Mesothelial cell of epicardium (in vitro differentiated cells): ENCODE measurements around the gene NAA30. TPM values are rescaled to one million over a fixed set of nuclear protein-coding genes. Genes with fewer than 3 reads are reported as not detected.
"Not testable (repeated sequence)": the region's sequence is repeated elsewhere in the genome, so short reads cannot be mapped to it uniquely, and the experiment has no call there.

ENCODE experiments used
- DNase-seq, 2 experiments: peaks; one replicate each; pipeline ENCODE4 v3.0.0; 2021; ENCODE audit warnings: low spot score in 2 of 2; ENCODE audit not compliant: unreplicated experiment in 2 of 2
- H3K27ac Mint-ChIP-seq: 2 replicates; pipeline ENCODE4 v1.8.0; 2021; ENCODE audit warnings: mixed read lengths
- H3K27me3 Mint-ChIP-seq: 2 replicates; pipeline ENCODE4 v1.8.0; 2021; ENCODE audit warnings: low read depth, mixed read lengths
- H3K36me3 Mint-ChIP-seq: 2 replicates; pipeline ENCODE4 v1.8.0; 2021; ENCODE audit warnings: mixed read lengths
- H3K4me1 Mint-ChIP-seq: 2 replicates; pipeline ENCODE4 v1.8.0; 2021; ENCODE audit warnings: mixed read lengths
- H3K4me3 Mint-ChIP-seq: 2 replicates; pipeline ENCODE4 v1.8.0; 2021; ENCODE audit warnings: mild to moderate bottlenecking, moderate library complexity, mixed read lengths
- H3K9me3 Mint-ChIP-seq: 2 replicates; pipeline ENCODE4 v1.8.0; 2021; ENCODE audit warnings: mixed read lengths
- CTCF ChIP-seq: fragments of 200-600 bp; sonication (generic); IDR thresholded peaks from one replicate; pipeline ENCODE4 v1.5.0; 2021; ENCODE audit warnings: antibody characterized with exemption; ENCODE audit not compliant: unreplicated experiment
- total RNA-seq: library from RNA; stranded (reverse); gene quantifications from 3 replicates; pipeline ENCODE4 v1.2.1, GENCODE V29; 2021

NAA30 gene
- total RNA-seq, 1 donor from 2014 or later: 19.2 TPM

- no peaks in the 10 kb centered on the region for H3K27me3 Mint-ChIP-seq
- no peak overlapping the region for H3K4me3 Mint-ChIP-seq
- DNase-seq: no peak
- H3K9me3 Mint-ChIP-seq: no peaks in the 10 kb centered on the region
- no peaks in the 10 kb centered on the region for H3K4me1 Mint-ChIP-seq
- H3K36me3 Mint-ChIP-seq: no peaks in the 10 kb centered on the region
- no peak for TF ChIP-seq CTCF
- no peak overlapping the region for H3K27ac Mint-ChIP-seq
These were observed 35.1 kb upstream of the NAA30 start for GRCh38 chr14:57355081-57355800.

- Mint-ChIP-seq H3K4me1 (peaks cover 14% of the 10 kb centered on the region), H3K27me3 (no peaks in the 10 kb centered on the region), H3K36me3 (no peaks in the 10 kb centered on the region), H3K4me3 (no peak overlapping the region), H3K27ac (no peak overlapping the region), H3K9me3 (no peaks in the 10 kb centered on the region)
- no peak for DNase-seq
- TF ChIP-seq CTCF: no peak
These were observed 28.0 kb upstream of the NAA30 start for GRCh38 chr14:57362361-57362760.

- H3K27ac Mint-ChIP-seq: no peak overlapping the region
These were observed 25.5 kb upstream of the NAA30 start for GRCh38 chr14:57364659-57365450.

GRCh38 chr14:57370187-57370586, 20.2 kb upstream of the NAA30 start:
- not testable (repeated sequence) for H3K27ac Mint-ChIP-seq, DNase-seq, H3K36me3 Mint-ChIP-seq, H3K4me3 Mint-ChIP-seq, H3K27me3 Mint-ChIP-seq
- peaks cover 14% of the 10 kb centered on the region for H3K9me3 Mint-ChIP-seq
- H3K4me1 Mint-ChIP-seq: peaks cover 11% of the 10 kb centered on the region

More at GRCh38 chr14:57364659-57365450, 25.5 kb upstream of the NAA30 start:
- H3K4me1 Mint-ChIP-seq: peaks cover 15% of the 10 kb centered on the region
- DNase-seq: no peak
- H3K27me3 Mint-ChIP-seq: no peaks in the 10 kb centered on the region
- peaks cover 13% of the 10 kb centered on the region for H3K9me3 Mint-ChIP-seq
- H3K4me3 Mint-ChIP-seq: no peak overlapping the region
- no peaks in the 10 kb centered on the region for H3K36me3 Mint-ChIP-seq
- no peak for TF ChIP-seq CTCF

- H3K4me3 Mint-ChIP-seq: no peak overlapping the region
- no peak for TF ChIP-seq CTCF
- DNase-seq: no peak
- H3K9me3 Mint-ChIP-seq: peaks cover 14% of the 10 kb centered on the region
- no peaks in the 10 kb centered on the region for H3K27me3 Mint-ChIP-seq
- H3K27ac Mint-ChIP-seq: no peak overlapping the region
- H3K4me1 Mint-ChIP-seq: peaks cover 11% of the 10 kb centered on the region
- no peaks in the 10 kb centered on the region for H3K36me3 Mint-ChIP-seq
These were observed 19.4 kb upstream of the NAA30 start for GRCh38 chr14:57371013-57371412.

- Mint-ChIP-seq H3K4me1 (no peaks in the 10 kb centered on the region), H3K4me3 (no peak overlapping the region), H3K9me3 (no peaks in the 10 kb centered on the region), H3K36me3 (no peaks in the 10 kb centered on the region), H3K27me3 (no peaks in the 10 kb centered on the region), H3K27ac (no peak overlapping the region)
- no peak for TF ChIP-seq CTCF
- no peak for DNase-seq
These were observed 15.2 kb upstream of the NAA30 start for GRCh38 chr14:57375156-57375555.
